Stimulated activated CD4-positive, alpha-beta T cell treated with anti-CD3 and anti-CD28 coated beads, Interleukin-15, amount 100 ng/mL, for 1 hour (primary cell): ENCODE measurements around the gene CACNA1I.

Experiments used
- DNase-seq, 2 donors: peaks; one replicate each; pipeline ENCODE4 v3.0.0-alpha.2; 2020; ENCODE audit warnings: low read depth in 1 of 2, low spot score in 1 of 2

The CACNA1I gene

GRCh38 chr22:39621826-39622225 lies 51.3 kb downstream of the CACNA1I start:
- no peak for DNase-seq

- peak; percentile 38 to 56 for DNase-seq
Measured at GRCh38 chr22:39622881-39623367, 52.4 kb downstream of the CACNA1I start.

GRCh38 chr22:39623603-39624500 lies 53.3 kb downstream of the CACNA1I start:
- DNase-seq = no peak

GRCh38 chr22:39624501-39624821 lies 53.9 kb downstream of the CACNA1I start:
- no peak for DNase-seq

GRCh38 chr22:39625569-39626537 lies 55.3 kb downstream of the CACNA1I start:
- no peak for DNase-seq

GRCh38 chr22:39627208-39627607 lies 56.7 kb downstream of the CACNA1I start:
- no peak for DNase-seq

- no peak for DNase-seq
Measured at GRCh38 chr22:39627865-39628562, 57.5 kb downstream of the CACNA1I start.

- DNase-seq = no peak
Measured at GRCh38 chr22:39628563-39629080, 58.1 kb downstream of the CACNA1I start.

- DNase-seq = no peak
Measured at GRCh38 chr22:39629851-39630250, 59.3 kb downstream of the CACNA1I start.

GRCh38 chr22:39630721-39631120 lies 60.2 kb downstream of the CACNA1I start:
- no peak for DNase-seq

GRCh38 chr22:39631381-39632286 lies 61.1 kb downstream of the CACNA1I start:
- DNase-seq = no peak

GRCh38 chr22:39634530-39635405 lies 64.2 kb downstream of the CACNA1I start:
- no peak for DNase-seq

GRCh38 chr22:39635719-39636118 lies 65.2 kb downstream of the CACNA1I start:
- DNase-seq = no peak

GRCh38 chr22:39638958-39639357 lies 68.4 kb downstream of the CACNA1I start:
- no peak for DNase-seq

- DNase-seq = no peak
Measured at GRCh38 chr22:39641660-39642310, 71.2 kb downstream of the CACNA1I start.

- no peak for DNase-seq
Measured at GRCh38 chr22:39643311-39644083, 72.9 kb downstream of the CACNA1I start.

- no peak for DNase-seq
Measured at GRCh38 chr22:39645532-39645931, 75.0 kb downstream of the CACNA1I start.
